Dermis blood vessel endothelial cell (primary cell): ENCODE data around the gene SVIL. TPM values are rescaled to one million over a fixed set of nuclear protein-coding genes. Genes with fewer than 3 reads are reported as not detected.
"Not testable (repeated sequence)": the region's sequence is repeated elsewhere in the genome, so short reads cannot be mapped to it uniquely, and the experiment has no call there.

ENCODE experiments used
- DNase-seq: peaks from one replicate; pipeline ENCODE4 v3.0.0; 2010
- total RNA-seq: library from RNA; depleted of rRNA; stranded (reverse); fragments of >200 nt; gene quantifications from 2 replicates; pipeline ENCODE4 v1.2.3, GENCODE V29; 2014

SVIL gene
- total RNA-seq, 1 donor from 2014 or later, result 80.8 TPM

DNA sequence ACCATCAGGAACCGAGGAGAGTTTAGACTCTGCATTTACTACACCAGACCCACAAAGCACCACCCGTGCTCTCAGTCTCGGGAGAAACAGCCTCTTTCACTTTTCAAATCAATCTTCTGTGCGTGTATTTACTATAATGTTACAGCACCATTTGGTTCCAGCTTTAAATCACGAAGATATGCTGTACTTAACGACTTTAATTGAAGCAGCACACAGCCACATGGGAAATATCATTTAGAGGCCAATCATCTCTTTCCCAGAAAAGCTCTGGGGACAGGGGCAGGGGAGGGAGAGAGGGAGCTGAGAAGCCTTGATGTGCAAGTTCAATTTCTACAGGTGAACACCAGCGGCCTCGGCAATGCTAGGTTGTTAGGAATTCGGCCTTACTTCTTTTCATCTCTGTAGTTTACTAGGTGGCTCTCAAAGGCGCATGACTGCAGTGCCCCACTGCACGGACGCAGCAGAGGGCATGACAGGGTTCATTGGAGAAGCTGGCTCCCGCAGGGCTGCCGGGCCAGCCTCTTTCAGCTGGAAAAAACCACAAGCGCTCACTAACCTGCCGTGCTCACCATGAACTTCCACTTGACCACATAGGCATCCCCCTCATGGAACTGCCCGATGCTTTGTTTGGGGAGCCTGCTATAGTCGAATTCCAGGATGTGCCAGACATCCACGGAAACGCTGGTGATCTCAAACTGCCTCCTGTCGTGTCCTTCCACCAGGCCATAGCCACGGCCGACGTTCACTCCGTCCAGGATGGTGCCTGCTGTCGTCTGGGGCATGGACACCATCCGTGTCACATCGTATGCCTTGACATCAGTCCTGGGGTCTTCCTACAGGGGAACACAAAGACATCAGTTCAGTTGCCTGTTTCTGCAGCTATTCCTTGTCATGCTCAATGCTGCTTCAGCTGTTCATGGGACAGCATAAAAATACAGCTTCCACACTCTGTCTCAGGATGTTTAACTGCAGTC lies 154.5 kb downstream of the SVIL start:
- no peak for DNase-seq

DNA sequence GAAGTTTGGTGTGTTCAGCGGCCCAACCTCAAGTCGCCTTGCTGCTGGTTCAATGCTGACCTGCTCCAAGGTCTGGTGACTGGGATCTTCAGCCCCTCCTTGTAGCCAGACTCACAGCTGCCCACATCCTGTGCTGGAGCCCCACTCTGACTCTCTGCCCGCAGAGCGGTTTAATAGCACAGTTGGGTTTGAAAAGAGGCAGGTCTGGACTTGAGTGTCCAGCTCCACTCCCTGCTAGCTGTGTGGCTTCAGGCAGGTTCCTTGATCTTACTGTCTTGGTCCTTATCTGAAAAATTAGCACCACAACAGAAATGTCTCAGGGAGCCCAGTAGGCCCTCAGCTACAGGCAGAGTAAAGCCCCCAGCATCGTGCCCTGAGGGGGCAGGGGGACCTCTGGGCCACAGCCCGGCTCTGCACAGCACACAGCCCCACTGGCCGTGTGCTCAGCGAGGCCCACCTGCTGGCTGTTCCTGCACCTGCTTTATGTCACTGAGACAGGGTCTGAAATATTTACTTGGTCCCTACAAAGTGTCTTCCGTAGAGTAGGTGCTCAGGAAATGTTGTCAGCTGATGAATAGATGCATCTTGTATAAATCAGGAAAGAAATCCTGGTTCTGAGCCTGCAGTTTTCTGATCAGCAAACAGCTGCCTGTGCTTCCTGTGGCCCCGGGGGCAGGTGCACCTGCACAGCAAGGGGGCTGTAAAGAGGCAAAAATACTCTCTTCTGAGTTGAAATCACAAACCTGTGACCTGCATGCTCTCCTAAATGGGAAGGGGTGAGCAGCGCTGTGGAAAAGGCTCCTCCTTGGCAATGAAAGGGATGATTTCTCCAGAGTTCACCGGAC lies 155.5 kb downstream of the SVIL start:
- DNase-seq, result no peak

DNA sequence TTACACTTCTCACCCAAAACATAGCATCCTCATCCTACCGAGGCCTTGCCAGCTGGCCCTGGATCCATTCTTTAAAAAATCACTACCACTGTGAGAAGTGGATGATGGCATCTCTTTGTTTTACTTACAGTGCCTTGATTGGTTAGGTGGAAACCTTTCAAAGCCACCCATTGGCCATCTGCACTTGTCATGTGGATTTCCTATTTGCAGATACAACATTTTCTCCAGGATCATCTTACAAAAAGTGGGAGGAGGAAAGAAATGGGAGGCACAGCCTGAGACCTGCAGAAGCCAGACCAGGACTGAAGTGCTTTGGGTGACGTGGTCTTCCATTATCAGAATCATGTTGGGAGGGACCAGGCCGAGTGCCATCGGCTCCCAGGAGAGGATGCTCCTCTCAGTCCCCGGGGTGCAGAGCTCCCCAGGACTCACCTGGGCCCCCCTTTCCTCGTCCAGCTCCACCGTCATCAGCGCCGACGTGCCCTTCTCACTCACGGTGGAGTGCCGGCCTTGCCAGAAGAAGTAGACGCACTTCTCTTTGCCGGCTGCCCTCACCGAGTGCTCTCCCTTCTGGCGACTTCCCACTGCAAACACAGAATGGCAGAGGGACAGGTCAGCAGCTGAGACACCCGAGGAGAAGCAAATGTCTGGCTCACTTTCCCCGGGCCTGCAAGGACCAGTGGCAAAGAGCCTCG lies 161.2 kb downstream of the SVIL start:
- DNase-seq, result no peak

DNA sequence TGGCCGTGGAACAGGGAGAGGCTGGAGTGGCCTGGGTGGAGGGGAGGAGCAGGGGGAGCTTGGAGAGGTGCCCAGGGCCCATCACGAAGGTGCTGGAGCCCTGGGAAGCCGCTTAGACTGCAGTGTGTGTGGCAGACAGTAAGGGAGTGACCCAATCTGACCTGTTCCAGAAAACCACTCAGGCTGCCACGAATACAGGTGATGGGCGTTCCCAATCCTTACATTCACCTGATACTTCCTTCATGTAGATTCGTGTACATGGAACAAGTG lies 161.7 kb downstream of the SVIL start:
- DNase-seq, result no peak

DNA sequence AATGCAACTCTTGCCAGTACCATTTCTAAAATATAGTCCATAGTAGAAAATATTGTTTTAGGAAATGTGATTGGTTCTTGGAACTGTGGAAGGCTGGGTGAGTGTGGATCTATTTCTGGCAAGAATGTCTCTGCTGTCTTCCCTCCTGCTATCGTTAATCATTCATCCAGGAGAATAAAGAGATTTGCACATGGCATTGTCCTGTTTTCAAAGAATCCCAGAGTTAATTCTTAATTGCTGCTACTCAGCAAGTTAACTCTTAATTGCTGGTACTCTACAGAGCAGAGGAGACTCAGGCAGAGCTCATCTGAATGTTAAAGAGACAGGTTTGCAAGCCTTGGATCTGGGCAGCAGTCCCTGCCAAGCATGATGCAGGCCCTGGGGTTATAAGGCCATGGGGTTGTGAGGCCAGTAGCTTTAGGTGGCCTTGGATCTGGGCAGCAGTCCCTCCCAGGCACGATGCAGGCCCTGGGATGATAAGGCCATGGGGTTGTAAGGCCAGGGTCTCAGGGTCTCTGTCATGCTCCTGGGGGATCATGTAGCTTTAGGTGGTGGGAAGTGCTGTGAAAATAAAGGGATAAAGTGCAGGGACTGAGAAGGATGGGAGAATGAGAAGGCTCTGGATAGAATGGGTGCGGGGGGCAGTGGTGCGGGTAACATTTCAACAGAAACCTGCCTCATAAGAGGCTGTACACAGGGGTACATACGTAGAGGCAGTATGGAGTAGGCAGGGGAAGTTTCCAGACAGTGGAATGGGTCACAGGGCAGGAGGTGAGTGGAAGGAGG lies 162.3 kb downstream of the SVIL start:
- no peak for DNase-seq

DNA sequence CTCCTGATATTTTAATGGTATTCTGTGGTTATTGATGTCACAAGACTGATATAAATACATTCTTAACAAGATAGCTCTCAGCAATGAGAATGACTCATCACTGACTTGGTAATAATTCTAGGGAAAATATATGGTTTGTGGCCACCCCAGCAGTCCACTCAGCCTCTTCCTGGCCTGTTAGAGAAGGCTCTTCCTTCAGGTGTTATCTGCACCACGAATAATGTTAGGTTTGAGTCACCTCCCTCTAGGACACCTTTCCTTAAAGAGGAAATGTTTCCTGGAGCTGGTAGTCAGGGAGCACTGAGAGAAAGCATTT lies 163.3 kb downstream of the SVIL start:
- DNase-seq, result peak; percentile 20

DNA sequence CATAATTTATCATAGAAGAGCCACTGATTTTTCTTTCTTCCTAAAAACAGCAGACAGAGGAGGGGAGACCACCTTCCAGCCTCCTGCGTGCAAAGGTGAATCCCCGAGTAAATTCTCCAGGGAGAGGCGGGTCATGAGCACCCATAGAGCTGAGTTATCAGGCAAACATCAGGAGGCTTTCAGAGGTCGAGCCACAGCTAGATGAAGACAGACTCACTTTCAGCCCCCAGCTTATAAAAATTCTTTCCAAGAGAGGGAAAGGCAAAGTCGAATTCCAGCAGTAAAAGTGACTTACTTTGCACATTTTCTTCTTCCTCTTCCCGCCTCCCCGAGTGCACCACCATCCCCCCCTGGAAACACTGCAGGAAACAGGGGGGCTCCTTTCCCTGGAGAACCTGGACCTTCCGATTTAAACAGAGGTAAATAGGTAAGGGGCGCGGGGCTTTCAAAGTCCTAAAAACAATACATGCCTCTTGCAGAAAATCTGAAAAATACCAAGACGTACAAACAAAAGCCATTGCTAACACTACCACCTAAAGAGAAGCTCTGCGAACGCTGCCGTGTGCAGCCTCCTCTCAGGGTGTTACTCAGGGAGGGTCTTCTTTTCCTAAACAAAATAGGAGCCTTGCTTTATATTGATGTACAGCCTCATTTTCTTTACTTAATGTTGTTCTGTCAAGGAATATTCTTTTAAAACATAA lies 163.8 kb downstream of the SVIL start:
- DNase-seq, result no peak

DNA sequence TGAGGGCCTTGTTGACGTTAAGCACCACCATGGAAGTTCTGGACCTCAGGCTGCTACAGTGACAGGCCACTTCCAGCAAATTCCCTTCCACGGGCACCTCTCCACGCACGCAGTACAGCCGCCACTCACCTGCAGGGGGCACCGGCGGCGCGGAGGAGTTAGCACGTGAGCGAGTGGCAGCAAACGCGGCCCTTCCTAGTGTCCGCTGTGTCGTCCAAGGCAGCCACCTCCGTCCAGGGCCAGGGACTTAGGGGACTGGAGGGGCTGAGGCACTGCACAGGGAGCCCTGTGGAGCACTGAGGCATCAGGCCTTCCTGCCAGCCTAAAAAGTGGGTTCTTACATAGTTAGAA lies 164.4 kb downstream of the SVIL start:
- peak; percentile 17 for DNase-seq

DNA sequence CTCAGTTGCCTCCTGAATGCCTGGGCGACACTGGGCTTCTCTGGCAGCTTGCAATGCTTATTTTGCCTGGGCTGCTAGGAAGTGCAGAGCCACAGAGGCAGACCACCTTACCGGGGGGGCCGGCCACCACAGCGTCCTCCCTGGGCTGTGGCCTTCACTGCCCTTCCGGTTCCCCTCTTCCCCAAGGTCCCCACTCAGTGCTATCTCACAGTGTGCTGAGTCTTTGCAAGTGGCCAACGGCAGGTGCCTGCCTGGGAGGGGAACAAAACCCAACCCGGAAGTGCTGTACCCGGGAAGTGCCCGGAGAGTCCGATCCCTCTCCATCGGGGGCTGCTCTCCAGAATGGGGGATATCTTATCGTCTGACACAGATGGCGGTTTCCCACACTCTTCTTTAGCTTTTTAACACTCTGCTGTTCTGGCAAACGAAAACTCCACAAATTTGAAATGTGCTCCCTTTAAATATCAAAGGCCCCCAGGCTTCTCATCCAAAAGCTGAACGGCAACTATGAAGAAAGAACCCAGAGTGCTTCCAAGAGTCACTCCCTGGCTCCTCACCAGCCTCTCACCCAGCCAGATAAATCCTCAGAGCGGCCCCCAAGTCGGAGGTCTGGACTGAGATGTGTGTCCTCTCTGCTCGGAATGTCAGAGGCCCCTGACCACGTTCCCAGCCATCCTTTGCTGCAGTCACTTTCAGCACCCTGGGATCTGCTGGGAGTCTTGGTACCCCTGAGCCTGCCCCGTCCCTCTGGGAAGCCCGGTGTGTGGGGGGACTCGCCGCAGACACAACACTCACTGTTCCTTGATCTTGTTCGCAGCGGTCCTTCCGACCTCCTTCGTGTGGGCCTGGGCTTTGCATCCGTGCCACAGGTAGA lies 165.1 kb downstream of the SVIL start:
- no peak for DNase-seq

DNA sequence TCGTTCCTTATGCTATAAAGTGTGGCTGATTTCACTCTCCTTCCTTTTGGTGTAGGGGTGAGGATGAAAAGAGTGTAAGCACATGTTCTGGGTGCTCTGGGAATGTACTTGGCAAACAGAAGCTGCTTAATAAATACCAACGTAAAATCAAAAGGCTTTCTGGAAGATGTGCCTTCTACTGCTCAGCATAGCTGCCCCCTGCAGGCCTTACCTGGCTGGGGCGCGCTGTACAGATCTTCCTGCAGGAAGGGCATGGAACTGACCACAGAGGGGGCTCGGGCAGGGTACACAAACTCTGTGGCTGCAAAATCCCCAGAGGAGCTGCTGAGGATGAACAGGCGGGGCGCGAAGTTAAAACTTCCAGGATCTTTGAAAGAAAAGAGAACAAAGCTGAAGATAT lies 169.4 kb downstream of the SVIL start:
- no peak for DNase-seq

DNA sequence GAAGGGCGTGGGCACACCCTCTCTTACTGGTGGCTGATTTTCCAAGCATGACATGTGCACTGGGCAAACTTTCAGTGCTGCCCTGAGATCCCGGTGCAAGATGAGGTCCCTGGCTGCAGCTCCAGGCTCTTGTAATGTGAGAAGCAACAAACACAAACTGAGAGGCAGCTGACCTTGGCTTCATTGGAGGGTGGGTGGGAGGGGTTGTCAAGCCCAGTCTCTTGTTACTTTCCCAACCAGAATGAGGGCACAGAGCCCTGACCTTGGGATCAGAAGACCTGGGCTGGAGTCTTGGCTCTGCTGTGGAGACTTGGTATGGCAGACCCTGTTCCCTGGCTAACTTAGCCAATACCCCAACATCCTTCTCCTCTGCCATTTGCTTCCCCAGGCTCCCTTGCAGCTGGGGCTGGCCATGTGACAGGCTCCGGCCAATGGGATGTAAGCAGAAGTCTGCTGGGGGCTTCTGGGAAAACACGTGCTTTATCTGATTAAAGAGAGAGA lies 170.1 kb downstream of the SVIL start:
- DNase-seq, result not testable (repeated sequence)

DNA sequence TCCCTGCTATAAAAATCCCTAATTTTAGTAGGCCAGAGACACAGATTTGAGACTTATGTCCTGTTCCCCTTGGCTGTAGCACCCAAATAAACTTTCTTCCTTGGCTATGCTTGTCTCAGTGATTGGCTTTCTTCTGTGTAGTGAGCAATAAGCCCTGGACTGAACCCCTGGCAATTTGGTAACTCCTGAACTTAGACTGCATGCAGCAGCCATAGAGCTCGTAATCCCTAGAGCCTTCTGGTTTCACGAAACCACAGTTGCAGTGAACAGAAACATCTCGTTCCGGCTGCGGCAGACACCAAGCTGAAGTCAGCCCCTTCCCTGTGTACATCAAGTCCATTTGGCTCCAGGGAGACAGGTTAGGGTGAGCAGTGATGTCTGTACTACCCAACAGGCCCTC lies 173.7 kb downstream of the SVIL start:
- no peak for DNase-seq

DNA sequence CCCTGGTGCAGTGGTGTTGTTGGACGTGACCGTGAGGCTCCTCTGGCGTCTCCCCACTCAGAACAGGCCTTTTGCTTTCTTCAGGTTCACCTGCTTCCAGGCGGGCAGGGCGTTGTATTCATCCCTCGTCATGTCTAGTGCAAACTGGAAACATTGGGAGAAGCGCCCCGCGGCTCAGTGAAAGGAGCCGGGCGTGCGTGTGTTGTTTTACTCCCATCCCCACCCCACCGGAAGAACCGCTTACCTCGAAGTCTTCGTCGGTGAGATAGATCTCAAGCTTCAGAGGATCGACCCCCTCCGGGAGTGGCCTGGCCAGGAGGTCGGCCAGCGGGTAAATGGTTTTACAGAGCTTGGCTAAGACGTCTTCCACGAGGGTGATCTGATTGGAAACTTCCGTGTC lies 176.6 kb downstream of the SVIL start:
- DNase-seq, result not testable (repeated sequence)

DNA sequence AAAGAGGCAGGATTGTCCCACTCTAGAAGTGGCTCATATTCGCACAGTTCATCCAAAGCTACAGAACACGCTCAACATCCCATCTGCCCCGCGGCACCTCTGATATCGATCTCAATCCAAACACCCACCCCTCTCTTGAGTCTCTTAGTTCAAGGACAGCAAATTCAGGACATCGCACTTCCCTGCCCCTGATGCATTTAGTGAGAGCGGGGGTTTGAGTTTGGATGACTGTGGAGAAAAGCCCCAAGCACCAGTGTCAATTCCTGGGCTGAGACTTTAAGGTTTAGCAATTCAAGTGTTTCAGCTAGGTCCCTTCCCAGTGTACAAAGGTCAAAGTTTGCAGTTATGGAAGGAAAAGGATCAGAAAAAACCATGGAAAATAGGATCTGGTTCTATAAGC lies 179.7 kb downstream of the SVIL start:
- DNase-seq, result no peak

DNA sequence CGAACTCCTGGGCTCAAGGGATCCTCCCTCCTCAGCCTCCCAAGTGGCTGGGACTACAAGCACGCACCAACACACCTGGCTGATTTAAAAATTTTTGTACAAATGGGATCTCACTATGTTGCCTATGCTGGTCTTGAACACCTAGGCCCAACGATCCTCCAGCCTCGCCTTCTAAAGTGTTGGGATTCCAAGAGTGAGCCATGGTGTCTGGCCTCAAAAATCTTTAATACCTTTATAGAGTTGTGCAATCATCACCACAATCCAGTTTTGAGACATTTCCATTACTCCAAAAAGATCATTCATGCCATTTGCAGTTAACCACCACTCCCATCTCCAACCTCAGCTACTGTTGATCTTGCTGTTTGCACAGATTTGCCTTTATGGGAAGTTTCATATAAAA lies 180.5 kb downstream of the SVIL start:
- no peak for DNase-seq

DNA sequence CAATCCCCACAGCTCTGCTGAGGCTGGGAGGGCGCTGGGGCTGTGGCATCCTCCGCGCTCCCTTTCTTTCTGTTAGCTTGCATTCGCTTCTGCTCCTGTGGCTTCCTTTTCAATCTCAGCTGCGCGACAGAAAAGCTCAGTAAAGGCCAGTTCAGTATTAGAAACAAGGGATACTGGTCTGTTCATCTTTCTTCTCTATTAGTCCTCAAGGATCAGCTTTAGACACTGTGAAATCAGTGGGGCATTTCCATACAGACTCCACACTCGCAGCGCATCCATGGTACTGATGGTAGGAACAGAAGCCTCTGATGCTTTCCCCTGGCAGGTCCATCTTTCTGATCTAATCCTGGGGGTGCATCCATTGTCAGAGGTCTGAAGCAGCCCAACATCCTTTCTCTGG lies 182.2 kb downstream of the SVIL start:
- DNase-seq, result no peak

DNA sequence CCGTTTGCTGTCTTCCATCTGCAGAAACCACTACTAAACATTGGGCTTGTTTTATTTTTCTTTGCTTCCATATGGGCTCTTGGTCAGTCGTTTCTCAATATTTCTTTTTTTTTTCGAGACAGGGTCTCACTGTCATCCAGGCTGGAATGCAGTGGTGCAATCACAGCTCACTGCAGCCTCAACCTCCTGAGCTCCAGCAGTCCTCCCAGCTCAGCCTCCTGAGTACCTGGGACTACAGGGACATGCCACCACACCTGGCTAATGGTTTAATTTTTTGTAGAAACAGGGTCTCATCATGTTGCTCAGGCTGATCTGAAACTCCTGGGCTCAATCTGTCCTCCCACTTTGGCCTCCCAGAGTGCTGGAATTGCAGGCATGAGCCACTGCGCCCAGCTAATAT lies 182.8 kb downstream of the SVIL start:
- DNase-seq, result no peak

DNA sequence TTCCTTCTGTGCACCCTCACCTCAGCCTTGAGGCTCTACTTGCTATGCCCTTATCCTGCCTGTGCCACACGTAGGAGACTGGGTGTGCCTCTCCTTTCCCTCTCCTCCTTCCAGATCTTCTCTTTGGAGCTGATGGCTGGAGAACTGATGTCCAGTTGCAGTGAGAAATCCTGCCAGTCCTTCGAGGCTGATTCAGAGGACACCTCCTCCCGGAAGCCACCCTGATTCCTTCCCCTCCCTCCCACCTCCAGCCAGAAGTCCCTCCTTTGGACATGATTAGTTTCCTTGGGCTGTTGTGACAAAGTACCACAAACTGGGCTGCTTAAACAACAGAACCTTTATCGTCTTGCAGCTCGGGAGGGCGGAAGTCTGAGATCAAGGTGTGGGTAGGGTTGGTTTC lies 184.4 kb downstream of the SVIL start:
- no peak for DNase-seq

DNA sequence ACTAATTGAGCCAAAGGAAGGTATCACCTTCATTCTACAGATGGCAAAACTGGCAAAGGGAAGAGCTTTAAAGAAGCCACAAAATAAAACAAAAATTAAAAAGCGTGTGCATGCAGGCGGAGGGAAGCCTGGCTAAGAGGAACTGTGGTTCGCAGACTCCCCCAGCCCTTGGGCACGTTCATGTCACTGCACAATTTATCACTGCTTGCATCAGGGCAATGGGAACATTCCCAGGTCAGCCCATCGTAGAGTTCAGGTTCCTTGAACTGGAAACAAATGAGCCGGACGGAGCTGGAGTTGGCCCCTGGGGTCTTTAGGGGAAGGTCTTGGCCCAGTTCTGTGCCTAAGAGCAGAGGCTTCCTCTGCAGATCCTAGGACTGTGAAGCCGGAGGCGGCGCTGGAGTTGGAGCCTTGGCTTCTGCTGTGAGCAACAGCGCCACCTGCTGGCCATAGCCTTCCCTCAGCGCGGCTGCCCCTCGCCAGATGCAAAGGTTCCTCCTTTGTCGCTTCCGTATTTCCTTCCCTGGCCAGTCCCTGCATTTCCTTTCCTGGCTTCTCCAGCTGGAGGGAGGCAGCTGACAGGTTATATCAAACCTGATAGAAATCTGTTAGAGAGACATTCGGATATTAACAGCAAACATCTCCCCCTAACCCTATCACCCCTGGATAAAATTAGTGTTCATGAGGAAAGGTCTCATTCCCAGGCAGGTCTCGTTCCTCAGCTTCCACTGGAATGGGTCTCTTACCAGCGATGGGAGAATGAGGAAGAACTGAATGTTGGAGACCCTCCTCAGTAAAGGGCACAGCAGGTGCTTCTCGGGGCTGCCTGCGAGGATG lies 185.8 kb downstream of the SVIL start:
- peak; percentile 88 for DNase-seq

DNA sequence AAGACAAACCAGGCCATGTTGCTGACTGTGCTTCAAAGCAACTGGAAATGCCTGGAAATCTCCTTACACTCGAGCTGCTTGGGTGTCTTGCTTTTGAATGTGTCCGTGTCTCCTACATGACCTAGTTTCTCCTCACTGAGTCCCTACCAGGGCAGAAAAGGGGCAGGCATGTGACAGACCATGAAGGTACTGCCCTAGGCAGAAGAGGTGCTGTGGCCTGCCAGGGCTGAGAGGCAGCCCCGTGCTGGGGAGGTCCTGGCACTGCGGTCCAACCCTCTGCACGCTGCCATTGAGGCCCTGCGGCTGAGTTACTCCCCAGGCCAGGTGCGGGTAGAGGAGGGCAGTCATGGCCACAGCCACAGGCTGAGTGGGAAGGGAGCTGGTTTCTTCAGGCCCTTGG lies 186.6 kb downstream of the SVIL start:
- no peak for DNase-seq
